OCI-LY1 (cell line): ENCODE data around the gene INKA2.

Experiments
- EZH2 ChIP-seq: fragments of 200-600 bp; sonication (generic), shearing (Covaris generic); IDR thresholded peaks from 2 replicates; pipeline ENCODE4 v1.8.0; 2017; ENCODE audit warnings: borderline replicate concordance, mixed run types, mild to moderate bottlenecking, antibody characterized with exemption, low read length, moderate library complexity, mixed read lengths
- TF ChIP-seq, protein P1 (sequence below): fragments of 200-600 bp; sonication (generic), shearing (Covaris generic); IDR thresholded peaks from 2 replicates; pipeline ENCODE4 v1.5.1; 2017; ENCODE audit warnings: mild to moderate bottlenecking, antibody characterized with exemption, low read length, moderate library complexity, mixed read lengths

GRCh38 chr1:111770916-111771315 lies 31.7 kb upstream of the INKA2 start:
- TF ChIP-seq, protein P1, sequence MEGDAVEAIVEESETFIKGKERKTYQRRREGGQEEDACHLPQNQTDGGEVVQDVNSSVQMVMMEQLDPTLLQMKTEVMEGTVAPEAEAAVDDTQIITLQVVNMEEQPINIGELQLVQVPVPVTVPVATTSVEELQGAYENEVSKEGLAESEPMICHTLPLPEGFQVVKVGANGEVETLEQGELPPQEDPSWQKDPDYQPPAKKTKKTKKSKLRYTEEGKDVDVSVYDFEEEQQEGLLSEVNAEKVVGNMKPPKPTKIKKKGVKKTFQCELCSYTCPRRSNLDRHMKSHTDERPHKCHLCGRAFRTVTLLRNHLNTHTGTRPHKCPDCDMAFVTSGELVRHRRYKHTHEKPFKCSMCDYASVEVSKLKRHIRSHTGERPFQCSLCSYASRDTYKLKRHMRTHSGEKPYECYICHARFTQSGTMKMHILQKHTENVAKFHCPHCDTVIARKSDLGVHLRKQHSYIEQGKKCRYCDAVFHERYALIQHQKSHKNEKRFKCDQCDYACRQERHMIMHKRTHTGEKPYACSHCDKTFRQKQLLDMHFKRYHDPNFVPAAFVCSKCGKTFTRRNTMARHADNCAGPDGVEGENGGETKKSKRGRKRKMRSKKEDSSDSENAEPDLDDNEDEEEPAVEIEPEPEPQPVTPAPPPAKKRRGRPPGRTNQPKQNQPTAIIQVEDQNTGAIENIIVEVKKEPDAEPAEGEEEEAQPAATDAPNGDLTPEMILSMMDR, result no peak
- TF ChIP-seq EZH2, result no peak
